ENCODE measurements around the gene TUBE1. TPM values are rescaled to one million over a fixed set of nuclear protein-coding genes. Genes with fewer than 3 reads are reported as not detected.

TUBE1 gene
- polyA plus RNA-seq, 1 of the 3 experiments (the other 2 are of a cell fraction), result 11.9 TPM

DNA sequence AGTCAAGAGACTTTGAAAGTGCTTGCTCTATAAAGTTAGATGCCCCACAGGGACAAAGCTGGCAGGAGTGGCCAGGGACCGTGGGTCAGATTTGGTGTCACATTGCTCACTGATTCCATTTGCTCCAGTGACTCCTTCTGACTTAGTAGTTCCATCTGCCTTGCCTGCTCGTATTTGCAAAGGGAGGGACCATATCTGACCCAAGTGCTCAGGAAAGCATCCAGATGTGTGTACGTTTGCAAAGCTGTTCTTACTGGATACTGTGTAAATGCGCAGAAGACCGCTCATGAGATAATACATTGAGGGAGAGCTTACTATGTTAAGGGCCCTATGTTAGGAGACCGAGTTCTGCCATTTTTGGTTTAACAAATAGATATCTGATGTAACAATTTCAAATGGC lies 54.6 kb downstream of the TUBE1 start:
- POLR2A ChIA-PET, result no interaction called here
- Histone ChIP-seq H3K27ac (ENCODE audit: low read depth in 2 of 2, low read length in 1 of 2) (no peak overlapping the region), H3K36me3 (replicated peaks in 1 of 2; ENCODE audit: control insufficient read depth in 1 of 2, insufficient read depth in 2 of 2, low read length in 1 of 2) (no peaks in the 10 kb centered on the region), H3K27me3 (ENCODE audit: insufficient read depth) (no peaks in the 10 kb centered on the region), H3K4me2 (no peak overlapping the region), H3K9me2 (no peaks in the 10 kb centered on the region), H3K9me3 (no peaks in the 10 kb centered on the region), H2AFZ (ENCODE audit: low read depth) (no peak overlapping the region), H3F3A (replicated peaks; ENCODE audit: insufficient read depth) (peaks cover 26% of the 10 kb centered on the region), H3K79me2 (ENCODE audit: insufficient read depth) (no peaks in the 10 kb centered on the region), H3K4me1 (ENCODE audit: control insufficient read depth in 1 of 2, insufficient read depth in 2 of 2, low read depth in 1 of 2, low read length in 1 of 2) (peaks cover 6 to 14% of the 10 kb centered on the region in 2 experiments), H4K20me1 (ENCODE audit: insufficient read depth) (no peaks in the 10 kb centered on the region), H3K9ac (no peak overlapping the region), H3K4me3 (ENCODE audit: low read depth in 2 of 2, low read length in 1 of 2) (no peak overlapping the region)
- 72% methylated on average over 6 of the region's 6 CpGs for WGBS (ENCODE audit: low lambda C conversion rate)
- CTCF ChIA-PET, result interaction anchor here (1.1 to 3.7 kb wide), 3 partner anchors 10 to 323 kb away, joined by 3 to 23 read pairs (median 4); no protein-coding TSS in a partner anchor
- TF ChIP-seq, protein P1, sequence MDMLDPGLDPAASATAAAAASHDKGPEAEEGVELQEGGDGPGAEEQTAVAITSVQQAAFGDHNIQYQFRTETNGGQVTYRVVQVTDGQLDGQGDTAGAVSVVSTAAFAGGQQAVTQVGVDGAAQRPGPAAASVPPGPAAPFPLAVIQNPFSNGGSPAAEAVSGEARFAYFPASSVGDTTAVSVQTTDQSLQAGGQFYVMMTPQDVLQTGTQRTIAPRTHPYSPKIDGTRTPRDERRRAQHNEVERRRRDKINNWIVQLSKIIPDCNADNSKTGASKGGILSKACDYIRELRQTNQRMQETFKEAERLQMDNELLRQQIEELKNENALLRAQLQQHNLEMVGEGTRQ (IDR thresholded peaks at IDR 0.05; ENCODE audit: borderline replicate concordance, low read depth, low read length), result no peak
- TF ChIP-seq SMC3 (IDR thresholded peaks at IDR 0.05; ENCODE audit: low read depth, low read length), result no peak
- TF ChIP-seq FOSL2 (IDR thresholded peaks at IDR 0.05; ENCODE audit: borderline replicate concordance, low read depth), result no peak
- TF ChIP-seq TEAD4 (IDR thresholded peaks at IDR 0.05; ENCODE audit: borderline replicate concordance, insufficient read depth), result no peak
- no peak for TF ChIP-seq GABPA (IDR thresholded peaks at IDR 0.05; ENCODE audit: low read depth)
- no peak for TF ChIP-seq YY1 (IDR thresholded peaks at IDR 0.05; ENCODE audit: low read depth)
- no peak for DNase-seq

DNA sequence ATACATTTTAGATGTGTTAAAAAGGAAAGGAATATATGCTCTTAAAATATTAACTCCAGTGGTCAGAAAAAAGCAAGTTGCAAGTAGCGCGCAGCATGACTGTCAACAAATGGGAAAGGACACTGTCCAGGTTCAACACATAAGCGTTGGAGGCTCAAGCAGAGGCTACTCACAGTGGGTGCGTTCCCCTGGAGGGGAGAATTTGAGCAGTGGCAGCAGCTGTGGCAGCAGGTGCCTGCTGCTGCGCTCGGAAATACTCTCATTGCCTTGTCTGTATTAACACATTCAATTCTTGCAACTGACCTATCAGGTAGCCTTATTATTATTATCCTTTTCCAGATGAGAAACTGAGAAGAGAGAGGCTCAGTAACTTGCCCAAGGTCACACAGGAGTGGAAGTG lies 55.3 kb downstream of the TUBE1 start:
- no peaks in the 10 kb centered on the region for H3K36me3 ChIP-seq (replicated peaks in 1 of 2; ENCODE audit: control insufficient read depth in 1 of 2, insufficient read depth in 2 of 2, low read length in 1 of 2)
- DNase-seq, result no peak
- H4K20me1 ChIP-seq (ENCODE audit: insufficient read depth), result no peaks in the 10 kb centered on the region
- no peaks in the 10 kb centered on the region for H3K9me3 ChIP-seq
- no peaks in the 10 kb centered on the region for H3K79me2 ChIP-seq (ENCODE audit: insufficient read depth)
- TF ChIP-seq IRF3 (IDR thresholded peaks at IDR 0.05; ENCODE audit: low read depth, low read length) (no peak), FOSL2 (IDR thresholded peaks at IDR 0.05; ENCODE audit: borderline replicate concordance, low read depth) (no peak), CHD2 (IDR thresholded peaks at IDR 0.05; ENCODE audit: low read length, partially characterized antibody) (no peak)
- TF ChIP-seq, protein P2, sequence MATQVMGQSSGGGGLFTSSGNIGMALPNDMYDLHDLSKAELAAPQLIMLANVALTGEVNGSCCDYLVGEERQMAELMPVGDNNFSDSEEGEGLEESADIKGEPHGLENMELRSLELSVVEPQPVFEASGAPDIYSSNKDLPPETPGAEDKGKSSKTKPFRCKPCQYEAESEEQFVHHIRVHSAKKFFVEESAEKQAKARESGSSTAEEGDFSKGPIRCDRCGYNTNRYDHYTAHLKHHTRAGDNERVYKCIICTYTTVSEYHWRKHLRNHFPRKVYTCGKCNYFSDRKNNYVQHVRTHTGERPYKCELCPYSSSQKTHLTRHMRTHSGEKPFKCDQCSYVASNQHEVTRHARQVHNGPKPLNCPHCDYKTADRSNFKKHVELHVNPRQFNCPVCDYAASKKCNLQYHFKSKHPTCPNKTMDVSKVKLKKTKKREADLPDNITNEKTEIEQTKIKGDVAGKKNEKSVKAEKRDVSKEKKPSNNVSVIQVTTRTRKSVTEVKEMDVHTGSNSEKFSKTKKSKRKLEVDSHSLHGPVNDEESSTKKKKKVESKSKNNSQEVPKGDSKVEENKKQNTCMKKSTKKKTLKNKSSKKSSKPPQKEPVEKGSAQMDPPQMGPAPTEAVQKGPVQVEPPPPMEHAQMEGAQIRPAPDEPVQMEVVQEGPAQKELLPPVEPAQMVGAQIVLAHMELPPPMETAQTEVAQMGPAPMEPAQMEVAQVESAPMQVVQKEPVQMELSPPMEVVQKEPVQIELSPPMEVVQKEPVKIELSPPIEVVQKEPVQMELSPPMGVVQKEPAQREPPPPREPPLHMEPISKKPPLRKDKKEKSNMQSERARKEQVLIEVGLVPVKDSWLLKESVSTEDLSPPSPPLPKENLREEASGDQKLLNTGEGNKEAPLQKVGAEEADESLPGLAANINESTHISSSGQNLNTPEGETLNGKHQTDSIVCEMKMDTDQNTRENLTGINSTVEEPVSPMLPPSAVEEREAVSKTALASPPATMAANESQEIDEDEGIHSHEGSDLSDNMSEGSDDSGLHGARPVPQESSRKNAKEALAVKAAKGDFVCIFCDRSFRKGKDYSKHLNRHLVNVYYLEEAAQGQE (IDR thresholded peaks at IDR 0.05; ENCODE audit: low read depth, low read length), result no peak
- peaks cover 20% of the 10 kb centered on the region for H3F3A ChIP-seq (replicated peaks; ENCODE audit: insufficient read depth)
- H3K4me2 ChIP-seq, result no peak overlapping the region
- WGBS (ENCODE audit: low lambda C conversion rate), result 93% methylated on average over 6 of the region's 6 CpGs
- CTCF ChIA-PET, result interaction anchor here (1.1 to 3.7 kb wide), 3 partner anchors 11 to 322 kb away, joined by 3 to 23 read pairs (median 4); no protein-coding TSS in a partner anchor
- no peak overlapping the region for H3K27ac ChIP-seq (ENCODE audit: low read depth in 2 of 2, low read length in 1 of 2)
- H3K4me1 ChIP-seq (ENCODE audit: control insufficient read depth in 1 of 2, insufficient read depth in 2 of 2, low read depth in 1 of 2, low read length in 1 of 2), result peaks cover 8 to 10% of the 10 kb centered on the region in 2 experiments; a peak in 3 of 4 replicates
- POLR2A ChIA-PET, result no interaction called here
- H2AFZ ChIP-seq (ENCODE audit: low read depth), result no peak overlapping the region
- H3K9me2 ChIP-seq, result no peaks in the 10 kb centered on the region
- no peak overlapping the region for H3K4me3 ChIP-seq (ENCODE audit: low read depth in 2 of 2, low read length in 1 of 2)
- no peaks in the 10 kb centered on the region for H3K27me3 ChIP-seq (ENCODE audit: insufficient read depth)
- H3K9ac ChIP-seq, result no peak overlapping the region

All from SK-N-SH (cell line).